Gastroesophageal sphincter (tissue), 3 donors: Measurements from ENCODE around the gene AKAP8L.

Source experiments
- POLR2A ChIP-seq, 2 donors: fragments of 450-650 bp; IDR thresholded peaks; one replicate each; pipeline ENCODE4 v1.6.1; 2017; ENCODE audit warnings: antibody characterized with exemption in 2 of 2, mild to moderate bottlenecking in 2 of 2, moderate library complexity in 1 of 2
- POLR2AphosphoS5 ChIP-seq: sonication (generic); formaldehyde crosslinking; IDR thresholded peaks from one replicate; pipeline ENCODE4 v1.6.1; 2017; ENCODE audit warnings: antibody characterized with exemption
- TF ChIP-seq, protein P1 (sequence below), 4 experiments: fragments of 200-600 bp in 2 of 4; fragments of 450-650 bp in 2 of 4; sonication (generic) in 1 of 4; IDR thresholded peaks; one replicate each; pipeline ENCODE4 v1.5.1; 2017 to 2019; ENCODE audit warnings: antibody characterized with exemption in 4 of 4, mild to moderate bottlenecking in 2 of 4, moderate library complexity in 2 of 4

DNA sequence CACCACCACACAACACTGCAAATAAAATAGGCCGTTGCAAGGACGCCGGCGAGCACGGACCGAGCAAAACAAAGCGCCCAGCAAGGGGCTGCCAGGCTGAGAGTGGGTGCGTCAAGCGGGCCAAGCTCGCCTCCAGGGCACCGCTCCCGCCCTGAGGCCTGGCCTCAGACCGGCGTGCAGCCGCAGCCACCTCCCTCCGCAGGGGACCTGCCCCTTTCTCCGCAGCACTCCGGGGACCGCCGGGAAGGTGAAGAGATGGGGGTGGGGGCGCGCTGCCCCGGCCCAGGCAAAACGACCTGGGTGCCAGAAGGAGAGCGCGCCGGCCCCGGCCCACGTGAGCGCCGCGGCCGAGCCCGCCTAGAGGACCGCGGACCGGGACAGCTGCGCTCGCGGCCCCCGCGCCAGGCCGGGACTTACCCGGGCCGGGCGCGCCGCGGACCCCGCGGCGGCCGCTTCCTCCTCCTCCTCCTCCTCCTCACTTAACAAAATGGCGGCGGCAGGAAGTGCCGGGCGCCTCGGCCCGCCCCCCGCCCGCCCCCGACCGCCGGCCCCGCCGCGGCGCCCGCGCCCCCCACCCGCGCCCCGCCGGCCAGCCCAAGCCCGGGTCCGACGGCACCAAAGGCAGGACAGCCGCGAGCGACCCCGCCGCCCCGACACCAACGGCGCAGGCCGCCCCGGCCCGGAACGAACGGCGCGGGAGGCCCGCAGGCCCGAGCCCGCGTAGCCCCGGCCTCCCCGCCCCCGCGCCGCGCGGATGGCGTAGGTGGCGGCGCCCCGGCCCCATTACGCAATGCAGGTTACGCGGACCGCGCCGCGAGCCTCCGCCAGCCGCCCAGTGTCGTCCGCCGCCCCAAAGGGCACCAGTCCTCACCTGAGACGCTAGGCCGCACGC is 87.1 kb downstream of the AKAP8L start:
- TF ChIP-seq, protein P1, sequence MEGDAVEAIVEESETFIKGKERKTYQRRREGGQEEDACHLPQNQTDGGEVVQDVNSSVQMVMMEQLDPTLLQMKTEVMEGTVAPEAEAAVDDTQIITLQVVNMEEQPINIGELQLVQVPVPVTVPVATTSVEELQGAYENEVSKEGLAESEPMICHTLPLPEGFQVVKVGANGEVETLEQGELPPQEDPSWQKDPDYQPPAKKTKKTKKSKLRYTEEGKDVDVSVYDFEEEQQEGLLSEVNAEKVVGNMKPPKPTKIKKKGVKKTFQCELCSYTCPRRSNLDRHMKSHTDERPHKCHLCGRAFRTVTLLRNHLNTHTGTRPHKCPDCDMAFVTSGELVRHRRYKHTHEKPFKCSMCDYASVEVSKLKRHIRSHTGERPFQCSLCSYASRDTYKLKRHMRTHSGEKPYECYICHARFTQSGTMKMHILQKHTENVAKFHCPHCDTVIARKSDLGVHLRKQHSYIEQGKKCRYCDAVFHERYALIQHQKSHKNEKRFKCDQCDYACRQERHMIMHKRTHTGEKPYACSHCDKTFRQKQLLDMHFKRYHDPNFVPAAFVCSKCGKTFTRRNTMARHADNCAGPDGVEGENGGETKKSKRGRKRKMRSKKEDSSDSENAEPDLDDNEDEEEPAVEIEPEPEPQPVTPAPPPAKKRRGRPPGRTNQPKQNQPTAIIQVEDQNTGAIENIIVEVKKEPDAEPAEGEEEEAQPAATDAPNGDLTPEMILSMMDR (IDR thresholded peaks at IDR 0.05), result peak in 1 of 4 experiments; percentile 11
- TF ChIP-seq POLR2AphosphoS5 (peak; percentile 37), POLR2A (IDR thresholded peaks at IDR 0.05) (no peak)
